Measurements from ENCODE around the gene NGFR.

Gene NGFR

DNA sequence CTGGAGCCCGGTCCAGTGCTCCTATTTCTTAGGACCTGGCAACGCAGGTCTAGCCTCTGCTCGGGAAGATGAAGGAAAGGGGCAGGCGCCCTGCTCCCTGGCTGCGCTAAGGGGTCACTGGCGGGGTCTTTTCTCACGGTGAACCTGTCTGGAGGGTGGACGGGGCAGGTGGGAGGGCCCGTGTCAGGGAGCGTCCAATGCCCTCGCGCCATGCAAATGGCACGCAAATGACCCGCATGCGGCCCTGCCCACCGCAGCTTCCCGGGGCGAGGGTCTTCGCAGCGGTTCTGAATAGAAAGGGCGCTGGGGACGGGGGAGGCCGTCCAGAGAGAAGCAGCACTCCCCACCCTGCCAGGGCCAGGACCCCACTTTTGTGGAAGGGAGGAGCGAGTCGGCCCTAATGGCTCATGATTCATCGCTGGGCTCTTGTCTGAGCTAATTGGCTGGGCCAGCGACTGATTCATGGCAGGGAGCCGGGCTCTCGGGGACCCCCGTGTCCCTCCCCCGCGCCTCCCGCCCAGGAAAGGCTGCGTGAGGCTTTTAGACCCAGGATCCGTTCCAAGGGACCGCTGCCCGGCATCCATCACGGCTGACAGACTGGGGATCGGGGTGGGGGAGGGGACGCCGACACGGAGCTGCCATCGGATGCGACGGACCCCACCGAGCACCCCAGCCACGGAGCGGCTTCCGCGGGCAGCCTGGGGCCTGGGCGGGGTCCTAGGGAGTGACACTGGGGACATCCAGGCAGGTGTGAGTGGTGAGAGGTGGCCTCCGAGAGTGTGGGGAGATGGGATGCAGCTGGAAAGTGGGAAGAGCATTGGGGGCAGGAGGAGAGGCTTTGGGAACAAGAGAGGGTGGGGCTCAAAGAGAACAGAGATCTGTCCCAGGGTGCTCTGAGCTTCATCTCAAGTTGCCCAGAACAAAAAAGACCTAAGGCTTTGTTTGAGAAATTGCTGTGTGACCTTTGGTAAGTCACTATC, 25.0 kb upstream of the NGFR start:
- peak; percentile 45 for DNase-seq

DNA sequence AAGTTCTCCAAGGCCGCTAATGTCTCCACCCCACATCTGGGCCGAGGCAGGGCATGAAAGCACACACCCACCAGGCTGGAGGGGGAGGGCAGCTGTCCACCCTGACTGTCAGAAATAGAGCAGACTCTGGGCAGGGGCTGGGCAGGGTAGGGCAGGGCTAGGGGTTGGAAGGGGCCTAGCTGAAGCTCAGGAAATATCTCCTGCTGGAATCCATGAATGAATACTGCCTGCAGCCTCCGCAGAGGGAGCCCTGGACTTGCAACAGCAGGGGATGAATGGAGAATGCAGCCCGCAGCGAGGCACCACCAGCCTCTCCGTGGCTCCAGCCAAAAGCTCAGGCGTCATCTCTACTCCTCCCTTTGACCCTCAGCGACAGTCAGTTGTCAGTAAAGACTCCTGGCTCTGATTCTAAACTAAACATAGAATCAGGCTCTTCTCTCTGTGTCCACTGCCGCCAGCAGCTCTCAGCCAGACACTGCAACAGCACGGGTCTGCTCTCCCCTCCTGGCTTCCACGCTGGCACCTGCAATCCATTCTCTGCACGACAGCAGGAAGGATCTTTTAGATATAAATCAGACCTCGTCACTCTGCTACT, 23.9 kb upstream of the NGFR start:
- DNase-seq, result peak; percentile 28

DNA sequence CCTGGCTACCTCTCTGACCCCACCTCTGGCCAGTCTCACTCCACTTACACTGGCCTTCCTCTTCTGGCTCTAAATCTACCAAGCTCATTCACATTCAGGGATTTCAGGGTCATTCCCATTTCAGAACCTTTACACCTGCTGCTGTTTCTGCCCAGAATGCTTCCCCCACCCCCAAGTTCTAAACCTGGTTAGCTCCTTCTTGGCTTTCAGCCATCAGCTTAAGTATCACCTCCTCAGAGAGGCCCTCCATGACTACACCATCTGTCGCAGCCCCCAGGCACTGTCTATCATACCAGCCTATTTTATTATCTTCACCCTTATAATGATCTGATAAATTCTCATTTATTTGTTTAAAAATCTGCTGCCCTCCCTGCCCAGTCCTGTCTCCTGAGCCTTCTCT, 23.3 kb upstream of the NGFR start:
- peak; percentile 81 for DNase-seq

DNA sequence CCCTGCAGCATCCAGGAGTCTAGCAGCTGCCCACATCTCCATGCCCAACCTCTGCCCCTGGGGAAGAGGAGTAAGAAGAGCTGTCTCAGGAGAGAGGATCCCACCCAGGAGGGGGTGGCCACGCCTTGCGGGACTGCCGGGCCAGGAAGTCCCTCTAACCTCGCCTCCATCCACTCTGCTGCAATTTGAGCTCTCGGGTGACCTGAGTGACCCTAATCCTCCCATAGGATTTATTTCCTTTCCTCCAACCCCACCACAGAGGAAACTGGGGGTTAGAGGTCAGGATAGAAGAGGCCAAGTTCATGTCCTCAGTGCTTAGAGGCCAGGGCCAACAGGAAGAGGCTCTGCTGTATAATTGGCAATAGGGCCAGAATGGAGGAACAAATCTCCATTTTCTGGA, 22.6 kb upstream of the NGFR start:
- DNase-seq, result no peak

DNA sequence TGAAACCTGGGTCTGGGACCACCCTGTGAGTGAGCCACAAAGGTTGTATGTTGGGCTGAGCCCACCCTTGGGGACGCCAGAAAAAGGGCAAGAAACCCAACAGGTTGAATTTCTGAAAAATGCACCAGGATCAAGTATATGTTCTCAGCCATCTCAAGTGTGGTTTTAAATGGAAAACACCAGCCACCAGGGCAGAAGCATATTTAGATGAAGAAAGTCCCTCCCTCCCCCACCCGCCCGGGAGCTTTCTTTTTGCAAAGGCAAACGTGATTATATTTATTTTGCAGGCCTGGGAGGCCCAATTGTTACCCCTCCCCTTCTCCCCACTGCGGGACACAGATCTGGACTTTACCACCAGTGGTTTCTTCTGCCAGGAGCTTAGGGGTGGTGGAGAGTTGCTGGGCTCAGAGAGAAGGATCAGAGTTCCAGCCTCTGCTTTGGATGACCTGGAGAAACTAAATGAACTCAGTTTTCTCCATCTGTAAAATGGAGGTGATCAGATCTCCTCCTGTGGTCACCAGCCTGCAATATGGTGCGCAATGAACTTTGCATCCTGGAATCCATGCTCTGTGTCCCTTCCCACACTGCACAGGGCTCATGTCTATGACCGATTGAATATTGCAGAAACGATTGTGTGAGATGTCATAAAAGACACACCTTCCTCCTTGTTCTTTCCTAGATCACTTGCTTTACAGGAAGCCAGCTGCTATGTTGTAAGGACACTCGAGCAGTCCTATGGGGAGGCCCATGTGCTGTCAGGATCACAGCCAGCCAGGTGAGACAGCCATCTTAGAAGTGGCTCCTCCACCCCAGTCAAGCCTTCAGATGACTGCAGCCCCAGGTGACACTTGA, 21.0 kb upstream of the NGFR start:
- DNase-seq, result no peak

DNA sequence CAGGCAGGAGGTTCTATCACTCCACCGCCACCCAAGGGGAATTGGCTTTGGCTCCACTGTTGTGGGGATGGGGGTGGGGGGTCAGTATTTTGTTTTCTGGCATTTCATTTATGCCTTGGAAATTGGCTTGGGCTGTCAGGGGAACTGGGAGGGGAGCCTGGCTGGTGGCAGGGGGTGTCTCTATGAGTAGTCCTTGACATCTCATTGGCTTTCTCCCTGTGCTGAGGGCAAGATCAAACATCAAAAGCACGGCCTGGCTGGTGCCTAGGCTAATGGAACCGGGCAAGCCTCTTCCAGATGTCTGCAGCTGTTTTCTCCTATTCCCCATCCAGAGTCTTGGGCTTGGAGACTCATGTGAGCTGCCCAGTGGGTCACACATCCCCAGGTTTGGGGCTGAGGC, 17.4 kb upstream of the NGFR start:
- no peak for DNase-seq

DNA sequence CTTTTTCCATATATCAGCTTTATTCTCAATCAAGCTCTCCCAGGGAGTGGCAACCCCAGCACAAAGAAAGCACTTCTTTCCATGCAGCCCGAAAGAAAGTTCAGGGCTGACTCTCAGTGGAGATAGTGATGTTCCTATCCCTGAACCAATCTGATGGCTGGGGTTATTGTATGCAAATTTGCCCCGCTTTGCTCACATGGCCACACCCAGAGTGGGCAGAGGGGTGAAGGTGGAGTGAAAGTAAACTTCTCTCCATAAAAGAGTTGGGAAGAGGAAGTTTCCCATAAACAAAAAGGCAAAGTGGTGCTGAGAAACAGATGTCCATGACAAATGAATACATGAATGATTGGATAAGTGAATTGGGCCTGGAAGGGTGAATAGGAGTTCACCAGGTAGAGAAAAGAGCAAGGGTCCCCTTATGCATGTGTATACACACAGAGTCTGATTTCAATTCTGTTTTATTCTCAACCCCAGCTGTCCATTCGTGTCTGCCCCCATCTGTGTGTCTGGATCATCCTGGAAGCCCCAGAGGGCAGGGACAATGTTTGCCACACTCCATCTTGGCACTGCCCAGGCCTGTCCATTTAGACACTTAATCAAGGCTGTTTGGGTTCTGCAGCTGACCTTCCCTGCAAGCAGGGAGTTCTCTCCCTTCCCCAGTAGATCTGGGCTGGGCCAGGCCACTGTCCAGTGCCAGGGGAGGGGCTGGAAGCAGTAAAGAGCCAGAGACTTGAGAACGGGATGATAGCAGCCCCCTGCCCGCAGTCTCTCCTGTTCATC, 14.1 kb upstream of the NGFR start:
- DNase-seq, result no peak

DNA sequence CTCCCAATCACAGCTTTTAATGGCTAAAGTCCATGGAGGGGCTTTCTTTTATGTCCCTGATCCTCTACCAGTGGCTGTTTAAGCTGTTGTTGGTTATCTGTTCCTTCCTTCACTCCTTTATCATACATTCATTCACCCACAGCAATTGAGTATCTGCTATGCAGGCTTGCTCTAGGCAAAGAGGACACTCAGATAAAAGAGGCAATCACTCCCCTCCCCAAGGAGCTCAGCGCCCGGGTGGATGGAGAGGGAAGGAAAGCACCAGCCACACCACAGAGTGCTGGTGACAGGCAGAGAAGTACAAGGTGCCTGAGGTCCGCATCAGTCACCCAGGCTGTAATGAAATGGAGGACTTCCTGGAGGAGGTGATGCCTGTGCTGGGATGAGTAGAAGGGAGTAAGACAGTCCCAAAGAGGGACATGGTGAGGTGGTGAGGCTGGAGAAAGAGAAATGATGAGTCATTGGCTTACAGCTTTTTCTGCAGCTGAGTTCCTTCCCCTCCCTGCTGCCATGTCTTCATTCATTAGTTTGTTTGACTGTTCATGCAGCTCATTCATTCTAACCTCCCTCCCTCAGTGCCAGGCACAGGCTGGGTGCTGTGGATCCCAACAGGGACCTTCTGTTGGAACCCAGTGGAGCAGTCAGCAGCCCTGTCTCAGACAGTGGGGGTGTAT, 12.8 kb upstream of the NGFR start:
- no peak for DNase-seq

DNA sequence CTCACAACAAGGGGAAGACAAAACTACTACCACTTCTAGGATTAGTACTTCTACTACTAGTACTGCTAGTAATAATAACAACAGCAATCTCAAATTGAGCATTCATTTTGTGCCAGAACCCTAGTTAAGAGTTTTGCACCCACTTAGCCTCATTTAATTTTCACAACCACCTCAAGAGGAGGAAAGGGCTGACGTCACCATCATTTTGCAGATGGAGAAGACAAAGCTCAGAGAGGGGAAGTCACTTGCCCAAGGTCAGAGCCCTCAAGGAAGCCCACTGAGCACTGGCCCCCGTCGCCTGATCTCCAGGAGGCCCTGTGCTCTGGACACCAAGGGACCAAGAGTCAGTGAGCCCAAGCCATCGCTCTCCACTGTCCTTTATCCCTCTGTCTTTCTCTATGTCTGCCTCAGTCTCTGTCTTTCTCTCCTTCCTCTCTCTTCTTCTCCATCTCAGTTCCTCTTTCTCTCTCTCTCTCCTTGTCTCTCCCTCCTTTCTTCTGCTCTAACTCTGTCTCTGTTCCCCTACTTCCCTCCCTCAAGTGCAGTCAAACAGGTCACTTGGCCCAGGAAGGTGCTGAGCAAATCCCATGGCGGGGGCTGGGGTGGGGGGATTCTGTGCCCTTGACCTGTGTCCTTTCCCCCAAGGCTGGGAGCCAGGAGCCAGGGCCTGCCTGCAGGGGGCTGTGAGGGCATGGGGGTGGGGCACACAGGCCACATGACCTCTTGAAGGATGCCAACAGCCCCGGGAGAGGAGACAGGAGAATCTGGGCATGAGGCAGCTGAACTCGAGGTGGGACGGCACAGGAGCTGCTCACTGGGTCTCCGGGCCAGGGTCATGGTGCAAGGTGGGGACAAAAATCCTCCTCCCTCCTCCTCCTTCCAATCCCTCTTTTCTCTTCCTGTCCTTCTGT, 11.2 kb upstream of the NGFR start:
- DNase-seq, result no peak

DNA sequence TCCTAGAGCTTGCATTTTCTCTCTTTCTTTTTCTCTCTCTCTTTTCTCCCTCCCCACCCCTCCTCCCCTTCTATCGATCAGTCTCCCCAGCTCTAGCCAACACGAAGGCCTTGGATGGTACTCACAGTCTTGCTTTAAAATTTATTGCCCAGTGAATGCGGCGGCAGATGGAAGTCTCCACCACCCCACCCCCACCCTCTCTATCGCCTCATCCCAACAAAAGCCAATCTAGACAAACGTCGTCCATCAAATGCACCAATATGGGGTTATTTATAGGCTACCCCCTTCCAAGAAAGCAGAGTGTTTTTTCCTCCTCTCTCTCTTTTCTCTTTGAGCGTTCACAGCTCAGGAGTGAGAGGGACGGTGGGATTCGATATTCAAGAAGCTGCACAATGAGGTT, 10.5 kb upstream of the NGFR start:
- DNase-seq, result peak; percentile 65

DNA sequence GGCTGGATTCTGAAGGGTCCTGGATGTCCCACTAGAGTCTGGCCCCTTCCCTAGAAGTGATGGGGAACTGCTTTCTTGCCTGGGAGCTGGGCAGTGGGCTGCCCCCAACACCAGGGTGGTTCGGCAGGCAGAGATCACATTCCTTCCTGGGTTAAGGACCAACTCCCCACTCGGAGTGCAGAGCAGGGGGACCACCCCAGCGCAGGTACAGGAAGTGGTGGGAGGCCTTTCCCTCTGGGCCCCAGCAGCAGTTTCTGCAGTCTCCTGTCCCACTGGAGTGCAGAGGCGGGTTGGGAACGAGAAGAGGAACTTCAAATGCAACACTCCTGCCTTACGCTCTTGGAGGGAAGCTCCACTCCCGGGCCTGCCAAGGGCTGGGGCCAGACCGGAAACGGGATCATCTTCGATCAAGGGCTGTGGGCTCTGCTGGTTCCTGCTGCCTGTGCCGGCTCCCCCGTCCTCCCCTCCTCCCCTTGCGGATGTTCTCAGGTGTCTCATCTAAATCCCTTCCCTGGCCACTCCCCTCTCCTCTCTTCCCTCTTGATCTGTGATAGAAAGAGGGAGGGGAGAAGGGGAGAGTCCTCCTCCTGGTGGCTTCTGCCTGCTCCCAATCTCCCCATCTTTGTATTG, 9.0 kb upstream of the NGFR start:
- DNase-seq, result peak; percentile 91

DNA sequence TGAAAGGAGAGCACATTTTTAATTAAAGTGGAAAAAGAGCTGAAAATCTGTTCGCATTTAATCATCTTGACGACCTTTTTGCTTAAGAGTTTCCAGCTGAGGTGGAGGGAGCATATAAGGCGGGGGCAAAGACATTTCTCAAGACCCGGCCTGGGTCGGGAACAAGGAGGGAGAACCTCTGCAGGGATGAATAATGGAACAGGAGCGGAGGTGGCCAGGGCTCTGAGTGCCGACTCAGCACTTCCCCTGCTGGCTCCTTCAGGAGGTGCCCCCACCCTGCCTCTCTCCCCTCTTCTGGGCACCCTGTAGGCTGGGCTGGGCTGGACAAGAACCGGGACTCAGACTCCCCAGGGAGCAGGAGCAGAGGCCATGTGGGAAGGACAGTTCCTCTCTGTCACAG, 7.9 kb upstream of the NGFR start:
- DNase-seq, result no peak

DNA sequence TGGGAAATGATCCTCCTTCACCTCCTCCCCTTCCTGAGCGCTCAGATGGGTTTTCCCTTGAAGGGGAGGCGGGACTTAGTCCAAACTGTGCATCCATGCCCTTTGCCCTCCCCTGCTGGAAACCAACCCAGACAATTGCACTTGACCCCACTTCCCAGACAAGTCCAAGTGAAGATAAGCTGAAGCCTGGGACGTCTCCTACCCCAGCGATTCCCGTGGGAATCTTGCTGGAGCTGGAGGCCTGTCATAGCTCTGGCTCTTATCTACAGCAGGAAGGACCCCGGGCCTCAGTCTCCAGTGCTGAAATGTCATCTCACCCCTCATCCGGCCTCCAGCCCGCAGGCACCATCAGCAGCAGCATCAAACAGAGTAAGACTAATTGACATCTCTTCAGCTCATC, 6.5 kb upstream of the NGFR start:
- no peak for DNase-seq

DNA sequence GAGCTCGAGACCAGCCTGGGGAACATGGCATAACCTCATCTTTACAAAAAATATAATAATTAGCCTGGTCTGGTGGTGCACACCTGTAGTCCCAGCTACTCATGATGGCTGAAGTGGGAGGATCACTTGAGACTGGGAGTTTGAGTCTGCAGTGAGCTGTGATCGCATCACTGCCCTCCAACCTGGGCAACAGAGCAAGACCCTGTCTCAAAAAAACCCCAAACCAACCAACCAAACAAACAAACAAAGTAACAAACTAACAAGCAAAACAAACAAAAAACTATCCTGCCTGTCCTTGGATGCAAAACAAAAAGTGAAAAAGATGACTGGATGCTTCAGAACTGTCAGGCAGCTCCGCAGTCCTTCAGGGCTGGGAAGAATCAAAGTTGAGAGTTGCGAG, 5.7 kb upstream of the NGFR start:
- no peak for DNase-seq

DNA sequence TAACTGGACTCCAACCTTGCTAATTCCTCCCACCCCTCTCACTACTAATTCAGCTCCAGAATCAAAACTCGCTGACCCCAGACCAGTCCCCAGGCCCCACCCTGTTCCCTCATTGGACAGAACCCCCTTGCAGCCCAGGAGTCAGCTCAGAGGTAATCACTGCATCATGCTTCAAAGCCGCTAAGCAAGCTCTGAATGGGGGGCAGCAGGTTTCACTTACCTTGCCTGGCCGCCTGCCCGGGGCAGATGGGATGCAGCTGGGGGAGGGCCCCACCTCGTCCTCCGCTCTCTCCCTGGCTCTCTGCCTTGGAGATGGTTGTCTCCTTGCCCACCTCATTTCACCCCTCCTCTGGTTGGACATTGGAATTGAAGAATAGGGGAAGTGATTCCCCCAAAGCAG, 4.8 kb upstream of the NGFR start:
- peak; percentile 74 for DNase-seq

DNA sequence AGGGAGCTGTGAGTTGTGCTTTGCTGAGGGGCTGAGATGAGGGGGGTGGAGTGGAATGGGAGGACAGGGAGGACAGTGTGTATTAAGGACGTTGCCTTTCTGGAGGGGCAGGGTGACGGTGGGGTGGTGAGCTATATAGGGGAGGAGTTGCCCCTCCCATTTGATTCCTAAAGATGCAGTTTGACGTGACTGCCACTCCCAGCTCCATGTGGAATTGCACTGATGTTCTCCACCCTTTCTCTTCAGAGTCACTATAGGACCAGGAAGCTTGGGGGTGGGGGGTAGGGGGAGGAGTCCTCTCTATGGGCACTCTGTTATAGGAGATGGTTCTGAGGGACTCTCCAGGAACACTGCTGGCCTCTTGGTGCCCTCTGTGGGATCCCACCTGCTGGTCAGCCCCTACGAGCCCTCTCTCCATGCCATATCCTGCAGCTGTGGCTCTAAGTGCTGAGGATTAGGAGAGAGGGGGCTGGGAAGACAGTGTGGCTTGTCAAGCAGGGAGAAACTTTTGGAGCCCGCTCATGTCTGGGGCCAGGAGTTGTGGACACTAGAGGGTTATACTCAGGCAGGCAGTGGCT, 3.8 kb upstream of the NGFR start:
- DNase-seq, result no peak

DNA sequence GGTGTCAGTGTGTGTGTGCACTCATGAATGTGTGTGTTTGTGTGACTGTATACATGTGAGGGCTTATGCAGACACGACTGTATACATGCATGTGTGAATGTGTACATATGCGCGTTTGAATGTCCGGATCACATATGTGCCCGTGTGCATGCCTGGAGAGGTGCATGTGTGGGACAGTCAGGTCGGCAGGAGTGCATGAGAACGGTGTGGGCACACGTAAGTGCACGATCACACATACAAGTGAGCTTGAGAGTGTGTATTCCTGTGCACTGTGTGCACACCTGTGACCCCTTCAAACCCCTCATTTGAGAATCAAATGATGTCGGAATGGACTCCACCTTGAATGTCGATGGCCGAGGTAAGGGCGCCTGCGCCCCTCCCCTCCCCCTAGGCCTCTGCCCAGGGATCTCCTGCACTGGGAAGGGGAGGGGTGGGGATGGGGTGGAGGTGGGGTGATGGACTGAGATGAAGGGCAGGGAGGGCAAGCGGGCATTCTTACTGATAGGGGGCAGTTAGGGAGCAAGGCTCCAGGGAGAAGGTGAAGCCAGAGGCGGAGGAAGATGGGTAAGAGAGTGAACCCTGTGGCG, 601 bp upstream of the NGFR start:
- DNase-seq, result no peak

DNA sequence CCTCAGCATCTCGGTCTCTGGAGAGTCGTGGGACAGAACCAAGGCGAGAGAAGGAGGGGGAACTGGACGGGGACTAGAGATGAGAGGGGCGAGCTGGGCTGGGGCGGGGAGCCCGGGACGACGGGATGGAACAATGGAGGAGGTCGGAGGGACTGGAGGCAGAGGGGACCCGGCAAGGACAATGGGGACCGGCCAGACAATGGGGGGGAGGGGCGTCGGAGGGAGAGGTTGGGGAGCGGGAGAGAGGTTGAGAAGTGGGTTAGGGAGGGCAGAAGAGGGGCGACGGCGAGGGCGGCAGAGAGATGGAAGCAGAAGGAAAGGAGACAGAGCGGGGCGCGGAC, 719 bp downstream of the NGFR start:
- DNase-seq, result no peak

DNA sequence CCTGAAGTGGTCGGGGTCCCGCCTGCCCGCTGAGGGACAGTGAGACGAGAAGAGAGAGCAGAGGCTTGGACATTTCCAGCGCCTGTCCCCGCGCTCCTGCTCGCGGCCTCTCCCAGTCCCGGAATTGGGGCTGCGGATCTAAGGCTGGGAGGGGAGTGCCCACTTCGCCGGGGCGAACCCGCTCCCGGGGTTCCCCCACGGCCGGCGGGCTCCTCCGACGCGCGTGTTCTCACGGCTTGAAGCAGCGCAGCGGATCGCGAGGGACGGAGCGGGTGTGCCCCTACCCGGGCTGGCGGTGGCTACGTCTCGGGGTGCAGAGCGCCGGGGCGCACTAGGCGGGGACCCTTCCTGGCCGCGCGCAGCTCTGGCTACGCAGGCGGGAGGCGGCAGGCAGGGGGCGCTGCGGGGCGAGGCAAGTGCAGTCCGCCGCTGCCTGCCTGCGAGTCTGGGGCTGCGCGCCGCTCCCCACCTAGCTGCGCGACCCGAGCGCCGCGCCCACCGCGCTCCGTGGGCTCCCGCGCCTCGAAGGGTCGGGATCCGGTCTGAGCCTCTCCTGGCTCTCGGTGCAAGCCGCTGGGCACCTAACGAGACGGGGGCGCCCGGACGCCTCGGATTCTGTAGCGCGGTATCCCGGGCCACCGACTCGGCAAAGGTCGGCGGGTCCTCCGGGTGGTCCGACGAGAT, 1.2 kb downstream of the NGFR start:
- peak; percentile 86 for DNase-seq

DNA sequence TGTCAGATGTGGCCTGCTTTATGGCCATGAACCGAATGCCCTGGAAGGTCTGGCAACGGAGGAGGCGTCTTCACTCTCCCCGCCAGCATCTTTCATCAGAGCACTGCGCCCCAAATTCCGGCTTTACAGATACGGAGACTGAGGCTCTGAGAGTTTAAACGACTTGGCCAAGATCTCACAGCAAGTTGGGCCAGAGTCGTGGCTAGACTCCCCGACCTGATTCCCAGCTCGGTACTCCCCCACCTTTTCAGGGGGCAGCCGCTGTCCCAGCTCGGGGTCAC, 1.7 kb downstream of the NGFR start:
- DNase-seq, result no peak
